Left forelimb (tissue), 1 donor: Measurements from ENCODE around the gene ST6GAL1.

ENCODE experiments used
- DNase-seq: peaks from one replicate; pipeline ENCODE4 v3.0.0-alpha.2; 2018; ENCODE audit warnings: low spot score

Gene ST6GAL1

DNA sequence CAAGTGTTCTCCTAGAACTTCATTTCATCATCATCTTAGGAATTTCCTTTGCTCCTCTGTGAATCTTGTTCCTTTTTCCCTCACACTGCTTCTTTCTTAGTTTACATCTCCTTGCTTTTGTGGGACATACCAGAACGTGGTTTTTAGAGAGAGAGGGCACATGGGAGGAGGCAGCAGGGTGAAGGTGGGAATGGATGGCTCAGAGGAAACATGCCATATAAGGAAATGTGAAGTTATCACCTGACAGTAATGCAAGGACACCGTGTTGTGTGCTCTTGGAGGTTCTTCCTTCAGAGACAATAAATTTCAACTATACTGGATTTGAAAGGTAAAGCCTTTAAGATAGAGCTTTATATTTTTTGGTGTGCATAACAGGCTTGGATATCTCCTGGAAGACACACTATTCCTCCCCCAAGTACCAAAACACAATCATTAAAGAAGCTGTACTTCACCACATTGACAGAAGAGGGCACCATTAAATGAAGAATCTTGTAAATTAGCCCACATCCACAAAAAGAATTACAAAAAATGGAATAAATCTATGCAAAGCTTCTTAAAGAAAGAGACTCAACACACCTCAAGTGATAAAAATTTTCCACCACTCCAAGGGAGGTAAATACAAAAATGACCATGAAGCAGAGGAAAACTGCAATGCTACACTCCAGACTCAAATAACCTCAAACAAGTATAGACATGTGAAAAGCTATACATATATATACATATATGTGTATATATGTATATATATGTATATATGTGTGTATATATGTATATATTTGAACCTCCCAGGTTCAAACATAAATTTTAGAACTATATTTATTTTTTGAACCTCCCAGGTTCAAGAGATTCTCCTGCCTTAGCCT, 182.8 kb downstream of the ST6GAL1 start:
- DNase-seq: no peak

DNA sequence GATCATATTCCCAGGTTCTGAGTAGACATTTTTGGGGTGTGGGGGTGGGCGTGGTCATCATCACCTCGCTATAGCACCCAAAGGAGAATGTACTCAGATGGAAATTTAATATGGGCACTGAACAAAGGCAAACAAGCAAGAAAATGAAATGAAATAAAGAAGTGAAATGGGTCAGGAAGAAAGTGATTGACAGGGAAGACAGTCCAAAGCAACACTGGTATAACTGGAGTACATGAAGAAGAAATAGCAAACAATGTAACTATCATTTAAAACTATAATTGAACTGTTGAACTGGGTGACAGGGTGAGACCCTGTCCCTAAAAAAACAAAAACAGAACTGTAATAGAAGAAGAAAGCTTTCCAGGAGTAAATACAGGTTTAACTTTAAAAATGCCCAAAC, 184.2 kb downstream of the ST6GAL1 start:
- no peak for DNase-seq

DNA sequence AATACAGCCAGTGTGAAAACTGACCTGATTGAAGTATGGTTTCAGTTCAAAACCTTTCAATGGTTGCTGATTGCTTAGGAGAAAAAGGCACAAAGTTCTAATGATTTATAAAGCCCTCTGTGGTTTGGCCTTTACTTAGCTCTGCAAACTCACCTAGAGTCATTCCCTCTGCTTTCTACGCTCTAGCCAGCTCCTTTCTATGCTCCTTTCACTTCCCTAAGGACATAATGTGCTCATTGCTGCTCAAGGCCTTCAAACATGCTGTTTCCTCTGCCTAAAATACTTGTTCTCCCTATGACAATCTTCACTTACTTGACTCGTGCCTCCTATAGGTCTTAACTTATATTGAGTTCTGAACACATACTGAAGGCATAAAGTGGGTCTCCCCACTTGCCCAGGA, 190.0 kb downstream of the ST6GAL1 start:
- DNase-seq: no peak

DNA sequence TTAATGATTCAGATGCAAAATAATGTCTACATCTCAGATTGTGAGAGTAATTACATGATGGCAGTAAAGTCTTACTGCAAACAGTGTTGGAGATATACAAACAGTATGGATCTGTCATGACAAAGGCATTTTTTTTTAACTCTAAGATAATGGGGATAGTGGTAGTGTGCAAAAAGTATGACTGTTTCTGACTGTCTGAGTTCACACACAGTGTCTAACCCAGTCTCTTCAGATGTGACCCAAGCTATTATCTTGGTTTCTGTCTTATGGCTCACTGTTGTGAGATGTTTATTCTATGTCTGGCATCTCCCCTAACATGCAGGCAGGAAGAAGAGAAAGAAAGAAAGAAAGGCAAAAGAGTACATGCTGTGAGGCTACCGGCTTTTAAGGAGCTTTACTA, 191.9 kb downstream of the ST6GAL1 start:
- DNase-seq: no peak

DNA sequence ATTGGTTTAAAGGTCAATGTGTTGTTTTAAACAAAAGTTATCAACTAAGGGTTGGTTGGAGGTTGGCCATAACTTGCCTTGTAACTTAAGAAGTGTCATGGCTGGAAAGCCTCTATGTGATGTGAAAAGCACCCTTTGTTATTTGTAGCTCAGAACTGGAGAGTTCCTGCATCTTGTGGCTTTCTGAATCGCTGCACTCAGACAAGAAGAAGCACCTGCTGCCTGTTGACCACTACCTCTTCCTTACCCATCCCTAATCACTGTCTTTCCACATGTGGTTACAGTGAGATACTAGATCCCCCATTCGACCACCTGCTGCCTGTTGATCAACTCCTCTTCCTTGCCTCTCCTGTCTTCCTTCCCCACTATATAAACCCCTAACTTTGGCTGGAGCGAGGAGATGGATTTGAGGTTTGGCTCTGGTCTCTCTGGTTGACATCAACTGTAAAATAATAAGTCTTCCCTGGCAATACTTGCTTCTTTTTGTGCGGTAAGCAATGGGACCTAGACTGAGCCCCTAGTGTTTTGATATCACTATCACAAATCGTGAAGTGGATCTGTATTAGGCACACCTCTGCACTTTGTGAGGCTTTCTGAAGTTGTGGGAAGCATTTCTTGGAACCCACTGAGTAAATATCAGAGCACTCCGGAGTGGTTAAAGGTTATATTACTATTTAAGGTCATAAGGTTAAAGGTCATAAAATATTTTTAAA, 195.1 kb downstream of the ST6GAL1 start:
- DNase-seq: no peak
